B cell (primary cell): Measurements from ENCODE around the gene MFF.
"Not testable (repeated sequence)": the region's sequence is repeated elsewhere in the genome, so short reads cannot be mapped to it uniquely, and the experiment has no call there.

Experiments
- EZH2 ChIP-seq: IDR thresholded peaks from 2 replicates; pipeline ENCODE4 v1.6.1; 2012; ENCODE audit warnings: borderline replicate concordance, low read depth, mild to moderate bottlenecking, moderate library complexity, low read length; ENCODE audit not compliant: insufficient read depth, poor library complexity, severe bottlenecking
- TF ChIP-seq, protein P1 (sequence below): fragments of 200-600 bp; IDR thresholded peaks from one replicate; pipeline ENCODE4 v1.8.0; 2022; ENCODE audit warnings: antibody characterized with exemption, mild to moderate bottlenecking

DNA sequence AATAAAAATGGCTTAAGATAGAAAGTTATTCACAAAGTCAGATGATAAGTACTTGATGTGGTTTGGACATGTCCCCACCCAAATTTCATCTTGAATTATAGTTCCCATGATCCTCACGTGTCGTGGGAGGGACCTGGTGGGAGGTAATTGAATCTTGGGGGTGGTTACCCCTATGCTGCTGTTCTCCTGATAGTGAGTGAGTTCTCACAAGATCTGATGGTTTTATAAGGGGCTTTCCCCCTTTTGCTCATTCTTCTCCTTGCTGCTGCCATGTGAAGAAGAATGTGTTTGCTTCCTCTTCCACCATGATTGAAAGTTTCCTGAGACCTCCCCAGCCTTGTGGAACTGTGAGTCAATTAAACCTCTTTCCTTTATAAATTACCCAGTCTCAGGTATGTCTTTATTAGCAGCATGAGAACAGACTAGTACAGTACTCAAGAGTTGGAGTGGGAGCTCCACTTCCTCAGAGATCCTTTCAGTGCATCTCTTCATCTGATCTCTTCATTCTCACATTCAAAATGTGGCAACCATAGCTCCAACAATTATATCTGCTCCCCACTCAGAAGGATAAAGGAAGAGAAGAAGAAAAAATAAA lies 57.3 kb downstream of the MFF start:
- TF ChIP-seq, protein P1, sequence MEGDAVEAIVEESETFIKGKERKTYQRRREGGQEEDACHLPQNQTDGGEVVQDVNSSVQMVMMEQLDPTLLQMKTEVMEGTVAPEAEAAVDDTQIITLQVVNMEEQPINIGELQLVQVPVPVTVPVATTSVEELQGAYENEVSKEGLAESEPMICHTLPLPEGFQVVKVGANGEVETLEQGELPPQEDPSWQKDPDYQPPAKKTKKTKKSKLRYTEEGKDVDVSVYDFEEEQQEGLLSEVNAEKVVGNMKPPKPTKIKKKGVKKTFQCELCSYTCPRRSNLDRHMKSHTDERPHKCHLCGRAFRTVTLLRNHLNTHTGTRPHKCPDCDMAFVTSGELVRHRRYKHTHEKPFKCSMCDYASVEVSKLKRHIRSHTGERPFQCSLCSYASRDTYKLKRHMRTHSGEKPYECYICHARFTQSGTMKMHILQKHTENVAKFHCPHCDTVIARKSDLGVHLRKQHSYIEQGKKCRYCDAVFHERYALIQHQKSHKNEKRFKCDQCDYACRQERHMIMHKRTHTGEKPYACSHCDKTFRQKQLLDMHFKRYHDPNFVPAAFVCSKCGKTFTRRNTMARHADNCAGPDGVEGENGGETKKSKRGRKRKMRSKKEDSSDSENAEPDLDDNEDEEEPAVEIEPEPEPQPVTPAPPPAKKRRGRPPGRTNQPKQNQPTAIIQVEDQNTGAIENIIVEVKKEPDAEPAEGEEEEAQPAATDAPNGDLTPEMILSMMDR, result not testable (repeated sequence)
- TF ChIP-seq EZH2, result not testable (repeated sequence)
